ENCODE measurements around the gene ARMH4.

The ARMH4 gene

GRCh38 chr14:58078471-58078870 lies 73.5 kb downstream of the ARMH4 start:
- TF ChIP-seq REST (IDR thresholded peaks at IDR 0.05; ENCODE audit: insufficient read depth in 1 of 2, low read depth in 2 of 2, low read length in 2 of 2) (no peak), POLR2AphosphoS5 (IDR thresholded peaks at IDR 0.05; ENCODE audit: low read depth, low read length) (no peak), SIN3A (IDR thresholded peaks at IDR 0.05; ENCODE audit: borderline replicate concordance, insufficient read depth, low read length) (no peak), TAF1 (IDR thresholded peaks at IDR 0.05; ENCODE audit: borderline replicate concordance, insufficient read depth, low read length) (no peak), FOXP2 (optimal IDR thresholded peaks at IDR 0.05; ENCODE audit: borderline replicate concordance, extremely low read depth, extremely low read length, insufficient read depth) (no peak)

GRCh38 chr14:58078068-58078467 lies 73.9 kb downstream of the ARMH4 start:
- no peak for TF ChIP-seq POLR2AphosphoS5 (IDR thresholded peaks at IDR 0.05; ENCODE audit: low read depth, low read length)
- no peak for TF ChIP-seq SIN3A (IDR thresholded peaks at IDR 0.05; ENCODE audit: borderline replicate concordance, insufficient read depth, low read length)
- no peak for TF ChIP-seq REST (IDR thresholded peaks at IDR 0.05; ENCODE audit: insufficient read depth in 1 of 2, low read depth in 2 of 2, low read length in 2 of 2)
- no peak for TF ChIP-seq TAF1 (IDR thresholded peaks at IDR 0.05; ENCODE audit: borderline replicate concordance, insufficient read depth, low read length)
- no peak for TF ChIP-seq FOXP2 (optimal IDR thresholded peaks at IDR 0.05; ENCODE audit: borderline replicate concordance, extremely low read depth, extremely low read length, insufficient read depth)

- TF ChIP-seq SIN3A (IDR thresholded peaks at IDR 0.05; ENCODE audit: borderline replicate concordance, insufficient read depth, low read length): no peak
- no peak for TF ChIP-seq REST (IDR thresholded peaks at IDR 0.05; ENCODE audit: insufficient read depth in 1 of 2, low read depth in 2 of 2, low read length in 2 of 2)
- TF ChIP-seq POLR2AphosphoS5 (IDR thresholded peaks at IDR 0.05; ENCODE audit: low read depth, low read length): no peak
- TF ChIP-seq FOXP2 (optimal IDR thresholded peaks at IDR 0.05; ENCODE audit: borderline replicate concordance, extremely low read depth, extremely low read length, insufficient read depth): no peak
- no peak for TF ChIP-seq TAF1 (IDR thresholded peaks at IDR 0.05; ENCODE audit: borderline replicate concordance, insufficient read depth, low read length)
Measured at GRCh38 chr14:58077621-58078020, 74.4 kb downstream of the ARMH4 start.

GRCh38 chr14:58073516-58073915 lies 78.5 kb downstream of the ARMH4 start:
- no peak for TF ChIP-seq FOXP2 (optimal IDR thresholded peaks at IDR 0.05; ENCODE audit: borderline replicate concordance, extremely low read depth, extremely low read length, insufficient read depth)
- no peak for TF ChIP-seq TAF1 (IDR thresholded peaks at IDR 0.05; ENCODE audit: borderline replicate concordance, insufficient read depth, low read length)
- TF ChIP-seq SIN3A (IDR thresholded peaks at IDR 0.05; ENCODE audit: borderline replicate concordance, insufficient read depth, low read length): no peak
- no peak for TF ChIP-seq POLR2AphosphoS5 (IDR thresholded peaks at IDR 0.05; ENCODE audit: low read depth, low read length)
- TF ChIP-seq REST (IDR thresholded peaks at IDR 0.05; ENCODE audit: insufficient read depth in 1 of 2, low read depth in 2 of 2, low read length in 2 of 2): no peak
